PFSK-1 (cell line): ENCODE measurements around the gene TJP2.

Experiments used
- POLR2AphosphoS5 ChIP-seq: IDR thresholded peaks from 2 replicates; pipeline ENCODE4 v1.6.1; 2012; ENCODE audit warnings: low read depth, mild to moderate bottlenecking, control low read depth, low read length, moderate library complexity
- TAF1 ChIP-seq: IDR thresholded peaks from 2 replicates; pipeline ENCODE4 v1.6.1; 2012; ENCODE audit warnings: low read length, control low read depth, borderline replicate concordance; ENCODE audit not compliant: insufficient read depth
- TF ChIP-seq, protein P1 (sequence below), 2 experiments: IDR thresholded peaks; 2 replicates each; pipeline versions ENCODE4 v1.6.1 to v1.8.0; 2011 to 2012; ENCODE audit warnings: low read depth in 2 of 2, low read length in 2 of 2, control low read depth in 1 of 2, inconsistent platforms in 1 of 2, mild to moderate bottlenecking in 1 of 2, moderate library complexity in 1 of 2; ENCODE audit not compliant: insufficient read depth in 1 of 2

- no peak for TF ChIP-seq POLR2AphosphoS5
- TF ChIP-seq, protein P1, sequence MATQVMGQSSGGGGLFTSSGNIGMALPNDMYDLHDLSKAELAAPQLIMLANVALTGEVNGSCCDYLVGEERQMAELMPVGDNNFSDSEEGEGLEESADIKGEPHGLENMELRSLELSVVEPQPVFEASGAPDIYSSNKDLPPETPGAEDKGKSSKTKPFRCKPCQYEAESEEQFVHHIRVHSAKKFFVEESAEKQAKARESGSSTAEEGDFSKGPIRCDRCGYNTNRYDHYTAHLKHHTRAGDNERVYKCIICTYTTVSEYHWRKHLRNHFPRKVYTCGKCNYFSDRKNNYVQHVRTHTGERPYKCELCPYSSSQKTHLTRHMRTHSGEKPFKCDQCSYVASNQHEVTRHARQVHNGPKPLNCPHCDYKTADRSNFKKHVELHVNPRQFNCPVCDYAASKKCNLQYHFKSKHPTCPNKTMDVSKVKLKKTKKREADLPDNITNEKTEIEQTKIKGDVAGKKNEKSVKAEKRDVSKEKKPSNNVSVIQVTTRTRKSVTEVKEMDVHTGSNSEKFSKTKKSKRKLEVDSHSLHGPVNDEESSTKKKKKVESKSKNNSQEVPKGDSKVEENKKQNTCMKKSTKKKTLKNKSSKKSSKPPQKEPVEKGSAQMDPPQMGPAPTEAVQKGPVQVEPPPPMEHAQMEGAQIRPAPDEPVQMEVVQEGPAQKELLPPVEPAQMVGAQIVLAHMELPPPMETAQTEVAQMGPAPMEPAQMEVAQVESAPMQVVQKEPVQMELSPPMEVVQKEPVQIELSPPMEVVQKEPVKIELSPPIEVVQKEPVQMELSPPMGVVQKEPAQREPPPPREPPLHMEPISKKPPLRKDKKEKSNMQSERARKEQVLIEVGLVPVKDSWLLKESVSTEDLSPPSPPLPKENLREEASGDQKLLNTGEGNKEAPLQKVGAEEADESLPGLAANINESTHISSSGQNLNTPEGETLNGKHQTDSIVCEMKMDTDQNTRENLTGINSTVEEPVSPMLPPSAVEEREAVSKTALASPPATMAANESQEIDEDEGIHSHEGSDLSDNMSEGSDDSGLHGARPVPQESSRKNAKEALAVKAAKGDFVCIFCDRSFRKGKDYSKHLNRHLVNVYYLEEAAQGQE (IDR thresholded peaks at IDR 0.05; ENCODE audit: insufficient read depth in 1 of 2, low read depth in 2 of 2, low read length in 2 of 2), result no peak
- no peak for TF ChIP-seq TAF1
These were observed 36.8 kb upstream of the TJP2 start for GRCh38 chr9:69137311-69137710.
